Ovary (tissue), 9 donors: Measurements from ENCODE around the gene IRF5. TPM values are rescaled to one million over a fixed set of nuclear protein-coding genes. Genes with fewer than 3 reads are reported as not detected.

Source experiments
- DNase-seq, 5 donors: peaks; one replicate each; pipeline ENCODE4 v3.0.0-alpha.2; 2019 to 2020
- H3K27ac ChIP-seq, 2 donors: fragments of 200-600 bp; one replicate each; pipeline versions ENCODE4 v1.5.1 to v1.8.0; 2019 to 2022
- H3K27me3 ChIP-seq: fragments of 200-600 bp; one replicate; pipeline ENCODE4 v1.8.0; 2022
- H3K36me3 ChIP-seq: fragments of 200-600 bp; sonication (generic); one replicate; pipeline ENCODE4 v1.5.1; 2019
- H3K4me1 ChIP-seq: one replicate; pipeline ENCODE4 v1.8.1; 2013; ENCODE audit warnings: mild to moderate bottlenecking, moderate library complexity; ENCODE audit not compliant: insufficient read depth
- H3K4me3 ChIP-seq: fragments of 200-600 bp; sonication (generic); one replicate; pipeline ENCODE4 v1.5.1; 2017
- H3K9me3 ChIP-seq, 2 donors: fragments of 200-600 bp in 1 of 2; sonication (generic) in 1 of 2; one replicate each; pipeline versions ENCODE4 v1.5.1 to v1.8.1; 2013 to 2019; ENCODE audit warnings: mild to moderate bottlenecking in 1 of 2, moderate library complexity in 1 of 2
- EP300 ChIP-seq: sonication (generic); formaldehyde crosslinking; IDR thresholded peaks from one replicate; pipeline ENCODE4 v1.6.1; 2017; ENCODE audit warnings: antibody characterized with exemption
- POLR2A ChIP-seq: fragments of 450-650 bp; IDR thresholded peaks from one replicate; pipeline ENCODE4 v1.6.1; 2017; ENCODE audit warnings: antibody characterized with exemption, mild to moderate bottlenecking, moderate library complexity
- WGBS, 3 donors: extraction: QIAGEN DNeasy Blood & Tissue Kit in 1 of 3; methylation state at CpG; one replicate each; pipeline versions ENCODE4 v1.1.5 to v1.1.7; 2013 to 2017; 5-methylcytosine and 5-hydroxymethylcytosine counted together
- intact Hi-C, 4 donors: fragments of 100-400 bp; cut with DNase I; formaldehyde crosslinking; loops; one replicate each; pipeline versions ENCODE4 v1.11.0 to v1.15.1; 2022 to 2023
- polyA plus RNA-seq, 2 donors: library from polyadenylated mRNA; stranded (reverse); fragments of 200-250 nt in 1 of 2; fragments of 350-450 nt in 1 of 2; fragmentation: Illumina TruSeq in 1 of 2; extraction: RNeasy Lipid Tissue Mini Kit (QIAGEN cat#74804) in 1 of 2; gene quantifications; one replicate each; pipeline ENCODE4 v1.2.3, GENCODE V29; 2013 to 2014
- total RNA-seq, 7 donors: library from RNA; depleted of rRNA in 2 of 7; stranded (reverse); fragments of >200 nt in 2 of 7; fragmentation: NEBNext Ultra II Directional in 3 of 7; extraction: Animal tissue kit (Norgen Biotek cat#: 25700) in 3 of 7; gene quantifications; one replicate each; pipeline versions ENCODE4 v1.1.0 to v1.2.4, GENCODE V29; 2016 to 2023
- TF ChIP-seq, protein P1 (sequence below), 3 donors: fragments of 450-650 bp in 2 of 3; fragments of 200-600 bp in 1 of 3; IDR thresholded peaks; one replicate each; pipeline versions ENCODE4 v1.5.1 to v1.8.0; 2016 to 2022; ENCODE audit warnings: antibody characterized with exemption in 3 of 3, mild to moderate bottlenecking in 1 of 3
- donor health status: DM: no; HTN: no; CAD: no; lungs with moderate emphysema.
- donor health status: DM: no; HTN: no; CAD: no.
- donor health status: Bipolar disorder and iron deficiency.
- donor health status: DM: yes; HTN: yes; CAD: no.
- donor health status: DM: no; HTN: no; CAD: no.
- donor health status: DM: yes; HTN: yes; CAD: no.

The IRF5 gene
- total and polyA plus RNA-seq, 9 donors, result 2.1 to 6.5 (median 2.6) TPM

DNA sequence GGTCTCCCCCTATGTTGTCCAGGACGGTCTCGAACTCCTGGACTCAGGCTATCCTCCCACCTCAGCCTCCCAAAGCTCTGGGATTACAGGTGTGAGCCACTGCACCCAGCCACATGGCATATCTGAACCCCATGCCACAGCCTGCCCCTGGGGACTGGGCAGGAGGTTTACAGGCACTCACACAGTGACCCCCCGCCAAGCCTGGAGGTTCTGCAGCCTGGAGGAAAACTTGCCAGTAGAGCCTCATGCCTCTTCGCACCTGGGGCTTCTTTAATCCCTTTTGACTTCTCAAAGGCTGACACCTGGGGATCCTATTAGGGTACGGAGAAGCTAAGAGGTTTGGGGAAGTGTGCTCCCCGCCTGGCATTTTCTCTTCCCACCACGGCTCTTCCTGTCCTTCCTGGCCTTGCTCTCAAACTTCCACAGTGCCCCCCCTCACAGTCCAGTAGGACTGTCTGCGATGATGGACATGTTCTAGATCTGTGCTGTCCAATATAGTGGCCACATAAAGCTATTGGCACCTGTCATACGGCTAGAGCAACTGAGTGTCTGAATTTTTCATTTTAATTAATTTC, 15.8 kb upstream of the IRF5 start:
- intact Hi-C loops, result no loop called here
- Histone ChIP-seq H3K36me3 (no peaks in the 10 kb centered on the region), H3K27ac (no peak overlapping the region), H3K4me1 (no peaks in the 10 kb centered on the region), H3K9me3 (no peaks in the 10 kb centered on the region), H3K4me3 (no peak overlapping the region), H3K27me3 (no peaks in the 10 kb centered on the region)
- DNase-seq, result no peak
- 73 to 81% (median 74%) methylated on average over 9 of the region's 9 CpGs for WGBS, 3 donors
- TF ChIP-seq, protein P1, sequence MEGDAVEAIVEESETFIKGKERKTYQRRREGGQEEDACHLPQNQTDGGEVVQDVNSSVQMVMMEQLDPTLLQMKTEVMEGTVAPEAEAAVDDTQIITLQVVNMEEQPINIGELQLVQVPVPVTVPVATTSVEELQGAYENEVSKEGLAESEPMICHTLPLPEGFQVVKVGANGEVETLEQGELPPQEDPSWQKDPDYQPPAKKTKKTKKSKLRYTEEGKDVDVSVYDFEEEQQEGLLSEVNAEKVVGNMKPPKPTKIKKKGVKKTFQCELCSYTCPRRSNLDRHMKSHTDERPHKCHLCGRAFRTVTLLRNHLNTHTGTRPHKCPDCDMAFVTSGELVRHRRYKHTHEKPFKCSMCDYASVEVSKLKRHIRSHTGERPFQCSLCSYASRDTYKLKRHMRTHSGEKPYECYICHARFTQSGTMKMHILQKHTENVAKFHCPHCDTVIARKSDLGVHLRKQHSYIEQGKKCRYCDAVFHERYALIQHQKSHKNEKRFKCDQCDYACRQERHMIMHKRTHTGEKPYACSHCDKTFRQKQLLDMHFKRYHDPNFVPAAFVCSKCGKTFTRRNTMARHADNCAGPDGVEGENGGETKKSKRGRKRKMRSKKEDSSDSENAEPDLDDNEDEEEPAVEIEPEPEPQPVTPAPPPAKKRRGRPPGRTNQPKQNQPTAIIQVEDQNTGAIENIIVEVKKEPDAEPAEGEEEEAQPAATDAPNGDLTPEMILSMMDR (IDR thresholded peaks at IDR 0.05), result no peak
- TF ChIP-seq EP300 (no peak), POLR2A (no peak)

DNA sequence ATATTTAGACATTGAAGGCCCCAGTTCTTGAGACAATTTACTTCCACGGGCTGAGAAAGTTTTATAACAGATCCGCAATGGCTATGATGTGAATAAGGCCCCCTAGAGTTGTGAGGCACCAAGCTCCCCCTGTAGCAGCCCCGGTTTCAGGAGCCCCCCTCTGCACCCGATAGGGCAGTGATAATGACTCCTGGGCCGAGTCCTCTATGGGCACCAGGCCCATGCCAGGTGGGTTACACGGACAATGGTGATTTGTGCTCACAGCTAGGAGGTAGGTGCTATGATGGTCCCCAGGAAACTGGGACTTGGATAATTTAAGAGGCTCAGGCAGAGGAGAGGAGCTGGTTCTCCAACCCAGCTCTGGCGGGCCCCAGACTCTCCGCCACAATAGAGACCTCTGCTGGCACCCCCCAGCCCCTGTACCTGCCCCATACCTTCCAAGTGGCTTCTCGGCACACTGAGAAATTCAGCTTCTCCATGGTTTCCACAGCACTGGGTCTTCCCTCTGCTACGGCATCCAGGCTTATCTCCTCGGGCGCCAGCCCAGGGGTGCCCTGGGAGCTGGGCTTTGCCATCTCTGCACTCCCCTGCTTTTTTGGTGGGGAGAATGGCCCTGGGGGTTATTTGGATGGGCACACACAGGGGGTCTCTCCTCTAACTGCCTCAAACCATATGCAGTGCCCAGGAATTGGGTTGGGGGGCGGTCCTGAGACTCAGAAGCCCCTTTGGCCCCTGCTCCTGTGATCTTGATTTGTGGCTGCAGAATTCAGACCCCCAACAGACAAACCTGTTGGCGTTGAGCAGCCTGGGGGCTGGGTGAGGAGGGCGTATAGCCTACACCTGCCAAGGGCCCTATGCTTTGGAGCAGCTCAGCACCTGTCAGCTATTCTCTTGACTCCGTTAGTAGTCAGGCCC, 15.0 kb upstream of the IRF5 start:
- 73 to 84% (median 74%) methylated on average over 16 of the region's 16 CpGs for WGBS, 3 donors
- Histone ChIP-seq H3K9me3 (no peaks in the 10 kb centered on the region), H3K27ac (no peak overlapping the region), H3K4me1 (no peaks in the 10 kb centered on the region), H3K36me3 (no peaks in the 10 kb centered on the region), H3K4me3 (no peak overlapping the region), H3K27me3 (no peaks in the 10 kb centered on the region)
- peak in 1 of 5 donors; percentile 12 for DNase-seq
- TF ChIP-seq, protein P1 (IDR thresholded peaks at IDR 0.05), result no peak
- no peak for TF ChIP-seq POLR2A
- no peak for TF ChIP-seq EP300
- intact Hi-C loops, result no loop called here

DNA sequence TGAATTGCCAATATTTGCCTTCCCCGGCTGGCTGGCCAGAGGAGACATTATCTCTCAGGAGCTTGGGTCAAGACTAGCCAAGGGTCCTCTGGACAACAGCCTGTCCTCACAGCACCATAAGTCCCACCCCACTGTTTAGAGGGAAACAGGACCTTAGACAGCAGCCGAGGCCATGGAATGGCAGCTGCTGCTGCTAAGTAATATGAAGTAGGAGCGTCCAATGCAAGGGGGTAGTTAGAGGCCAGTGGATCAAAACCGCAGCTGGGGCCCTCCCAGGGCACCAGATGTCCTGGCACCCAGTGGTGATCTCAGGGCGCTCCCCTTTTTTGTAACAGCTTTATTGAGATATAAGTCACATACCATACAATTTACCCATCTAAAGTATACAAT, 14.3 kb upstream of the IRF5 start:
- no peak for TF ChIP-seq EP300
- TF ChIP-seq, protein P1 (IDR thresholded peaks at IDR 0.05), result no peak
- no peak for TF ChIP-seq POLR2A
- intact Hi-C loops, result no loop called here
- peak in 1 of 5 donors; percentile 10 for DNase-seq

DNA sequence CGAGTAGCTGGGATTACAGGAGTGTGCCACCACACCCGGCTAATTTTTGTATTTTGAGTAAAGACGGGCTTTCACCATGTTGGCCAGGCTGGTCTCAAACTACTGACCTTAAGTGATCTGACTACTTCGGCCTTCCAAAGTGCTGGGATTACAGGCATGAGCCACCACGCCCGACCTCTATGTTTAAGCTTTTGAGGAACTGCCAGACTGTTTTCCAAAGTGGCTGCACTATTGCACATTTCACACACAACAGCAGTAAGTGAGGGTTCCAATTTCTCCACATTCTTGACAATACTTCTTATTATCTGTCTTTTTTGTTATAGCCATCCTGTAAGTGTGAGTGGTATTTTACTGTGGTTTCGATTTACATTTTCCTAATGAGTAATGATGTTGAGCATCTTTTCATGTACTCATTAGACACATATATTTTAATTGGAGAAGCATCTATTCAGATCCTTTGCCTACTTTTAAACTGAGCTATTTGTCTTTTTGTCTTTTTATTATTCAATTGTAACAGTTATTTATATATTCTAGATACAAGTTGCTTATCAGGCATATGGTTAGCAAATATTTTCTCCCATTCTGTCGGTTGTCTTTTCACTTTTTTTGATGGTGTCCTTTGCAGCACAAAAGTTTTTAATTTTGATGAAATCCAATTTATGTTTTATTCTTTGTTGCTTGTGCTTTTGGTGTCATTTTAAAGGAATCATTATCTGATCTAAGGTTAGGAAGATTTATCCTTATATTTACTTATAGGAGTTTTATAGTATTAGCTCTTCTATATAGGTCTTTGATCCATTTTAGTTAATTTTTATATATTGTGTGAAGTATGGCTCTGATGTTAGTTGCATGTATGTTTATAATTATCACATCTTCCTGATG, 12.8 kb upstream of the IRF5 start:
- H3K4me1 ChIP-seq, result no peaks in the 10 kb centered on the region
- no peaks in the 10 kb centered on the region for H3K27me3 ChIP-seq
- peak in 1 of 5 donors; percentile 0 for DNase-seq
- H3K36me3 ChIP-seq, result no peaks in the 10 kb centered on the region
- no peak overlapping the region for H3K4me3 ChIP-seq
- intact Hi-C loops, result no loop called here
- no peak for TF ChIP-seq EP300
- TF ChIP-seq, protein P1 (IDR thresholded peaks at IDR 0.05), result no peak
- H3K27ac ChIP-seq, result no peak overlapping the region
- H3K9me3 ChIP-seq, result no peaks in the 10 kb centered on the region
- 69 to 85% (median 82%) methylated on average over 8 of the region's 8 CpGs for WGBS, 3 donors

More for the DNA sequence above, 14.3 kb upstream of the IRF5 start:
- H3K36me3 ChIP-seq, result no peaks in the 10 kb centered on the region
- H3K4me1 ChIP-seq, result no peaks in the 10 kb centered on the region
- H3K9me3 ChIP-seq, result no peaks in the 10 kb centered on the region
- no peak overlapping the region for H3K27ac ChIP-seq
- WGBS, 3 donors, result 61 to 84% (median 71%) methylated on average over 5 of the region's 5 CpGs
- no peak overlapping the region for H3K4me3 ChIP-seq
- H3K27me3 ChIP-seq, result no peaks in the 10 kb centered on the region
